Testis (tissue), 3 donors: ENCODE measurements around the gene ATG2A. TPM values are rescaled to one million over a fixed set of nuclear protein-coding genes. Genes with fewer than 3 reads are reported as not detected.
A peak's percentile ranks its signal among the peaks of the same experiment; 100 is the strongest.

Experiments
- DNase-seq: peaks from one replicate; pipeline ENCODE4 v3.0.0-alpha.2; 2019
- H3K27ac ChIP-seq, 2 donors: fragments of 200-600 bp; sonication (generic); one replicate each; pipeline ENCODE4 v1.5.1; 2019
- H3K27me3 ChIP-seq: fragments of 200-600 bp; sonication (generic); one replicate; pipeline ENCODE4 v1.5.1; 2019
- H3K36me3 ChIP-seq: fragments of 200-600 bp; sonication (generic); one replicate; pipeline ENCODE4 v1.5.1; 2017; ENCODE audit warnings: low read depth; ENCODE audit errors: missing control alignments
- H3K4me1 ChIP-seq: fragments of 200-600 bp; sonication (generic); one replicate; pipeline ENCODE4 v1.5.1; 2019
- H3K4me3 ChIP-seq, 2 donors: fragments of 200-600 bp; sonication (generic); one replicate each; pipeline ENCODE4 v1.5.1; 2017 to 2019
- H3K9me3 ChIP-seq: fragments of 200-600 bp; sonication (generic); one replicate; pipeline ENCODE4 v1.5.1; 2017
- POLR2A ChIP-seq: fragments of 450-650 bp; IDR thresholded peaks from one replicate; pipeline ENCODE4 v1.6.1; 2017; ENCODE audit warnings: antibody characterized with exemption, mild to moderate bottlenecking, moderate library complexity
- WGBS, 2 donors: methylation state at CpG; one replicate each; pipeline ENCODE4 v1.1.5; 2018; 5-methylcytosine and 5-hydroxymethylcytosine counted together
- intact Hi-C: fragments of 100-400 bp; cut with DNase I; formaldehyde crosslinking; loops from one replicate; pipeline ENCODE4 v1.15.1; 2023; ENCODE audit warnings: low total_unique reads
- polyA plus RNA-seq: library from polyadenylated mRNA; stranded (reverse); fragments of 350-450 nt; fragmentation: Illumina TruSeq; extraction: RNeasy Lipid Tissue Mini Kit (QIAGEN cat#74804); gene quantifications from one replicate; pipeline ENCODE4 v1.2.3, GENCODE V29; 2014; ENCODE audit warnings: low read depth, low replicate concordance; ENCODE audit not compliant: insufficient read depth
- total RNA-seq, 2 donors: library from RNA; depleted of rRNA; stranded (reverse); fragments of >200 nt; gene quantifications; one replicate each; pipeline ENCODE4 v1.2.3, GENCODE V29; 2016
- TF ChIP-seq, protein P1 (sequence below), 3 experiments: fragments of 450-650 bp in 2 of 3; fragments of 200-600 bp in 1 of 3; sonication (generic) in 1 of 3; IDR thresholded peaks; one replicate each; pipeline ENCODE4 v1.5.1; 2016 to 2019; ENCODE audit warnings: antibody characterized with exemption in 3 of 3, mild to moderate bottlenecking in 2 of 3, moderate library complexity in 1 of 3

Gene ATG2A
- total and polyA plus RNA-seq, 3 donors from 2014 or later, result 22.2 to 56.1 (median 51.1) TPM

GRCh38 chr11:64865286-64866172 lies 51.5 kb downstream of the ATG2A start:
- DNase-seq, result no peak
- intact Hi-C loops, result no loop called here
- no peaks in the 10 kb centered on the region for H3K27me3 ChIP-seq
- TF ChIP-seq, protein P1, sequence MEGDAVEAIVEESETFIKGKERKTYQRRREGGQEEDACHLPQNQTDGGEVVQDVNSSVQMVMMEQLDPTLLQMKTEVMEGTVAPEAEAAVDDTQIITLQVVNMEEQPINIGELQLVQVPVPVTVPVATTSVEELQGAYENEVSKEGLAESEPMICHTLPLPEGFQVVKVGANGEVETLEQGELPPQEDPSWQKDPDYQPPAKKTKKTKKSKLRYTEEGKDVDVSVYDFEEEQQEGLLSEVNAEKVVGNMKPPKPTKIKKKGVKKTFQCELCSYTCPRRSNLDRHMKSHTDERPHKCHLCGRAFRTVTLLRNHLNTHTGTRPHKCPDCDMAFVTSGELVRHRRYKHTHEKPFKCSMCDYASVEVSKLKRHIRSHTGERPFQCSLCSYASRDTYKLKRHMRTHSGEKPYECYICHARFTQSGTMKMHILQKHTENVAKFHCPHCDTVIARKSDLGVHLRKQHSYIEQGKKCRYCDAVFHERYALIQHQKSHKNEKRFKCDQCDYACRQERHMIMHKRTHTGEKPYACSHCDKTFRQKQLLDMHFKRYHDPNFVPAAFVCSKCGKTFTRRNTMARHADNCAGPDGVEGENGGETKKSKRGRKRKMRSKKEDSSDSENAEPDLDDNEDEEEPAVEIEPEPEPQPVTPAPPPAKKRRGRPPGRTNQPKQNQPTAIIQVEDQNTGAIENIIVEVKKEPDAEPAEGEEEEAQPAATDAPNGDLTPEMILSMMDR (IDR thresholded peaks at IDR 0.05), result no peak
- peaks cover 56% of the 10 kb centered on the region for H3K4me1 ChIP-seq
- H3K36me3 ChIP-seq, result no peaks in the 10 kb centered on the region
- 72 to 79% methylated on average over 15 of the region's 15 CpGs for WGBS, 2 donors
- no peaks in the 10 kb centered on the region for H3K9me3 ChIP-seq
- peak overlapping the region; percentile 48 to 82 for H3K27ac ChIP-seq
- H3K4me3 ChIP-seq, result no peak overlapping the region

- TF ChIP-seq POLR2A, result no peak
- TF ChIP-seq, protein P1 (IDR thresholded peaks at IDR 0.05), result no peak
- H3K36me3 ChIP-seq, result no peaks in the 10 kb centered on the region
- H3K9me3 ChIP-seq, result no peaks in the 10 kb centered on the region
- peak; percentile 65 for DNase-seq
- no peaks in the 10 kb centered on the region for H3K27me3 ChIP-seq
- WGBS, 2 donors, result 63 to 65% methylated on average over 16 to 18 of the region's 18 CpGs
- H3K4me3 ChIP-seq, result no peak overlapping the region
- peaks cover 47% of the 10 kb centered on the region for H3K4me1 ChIP-seq
- intact Hi-C loops, result no loop called here
- H3K27ac ChIP-seq, result peak overlapping the region; percentile 48 to 82
Observed at GRCh38 chr11:64864473-64865285, 52.3 kb downstream of the ATG2A start.

GRCh38 chr11:64864135-64864472 lies 52.9 kb downstream of the ATG2A start:
- Histone ChIP-seq H3K27me3 (no peaks in the 10 kb centered on the region), H3K36me3 (no peaks in the 10 kb centered on the region), H3K27ac (peak overlapping the region; percentile 48 to 82), H3K4me3 (no peak overlapping the region), H3K9me3 (no peaks in the 10 kb centered on the region), H3K4me1 (peaks cover 41% of the 10 kb centered on the region)
- no peak for TF ChIP-seq POLR2A
- TF ChIP-seq, protein P1 (IDR thresholded peaks at IDR 0.05), result no peak
- no peak for DNase-seq
- intact Hi-C loops, result no loop called here
- WGBS, 2 donors, result 4 to 61% methylated on average over 3 to 9 of the region's 9 CpGs

DNA sequence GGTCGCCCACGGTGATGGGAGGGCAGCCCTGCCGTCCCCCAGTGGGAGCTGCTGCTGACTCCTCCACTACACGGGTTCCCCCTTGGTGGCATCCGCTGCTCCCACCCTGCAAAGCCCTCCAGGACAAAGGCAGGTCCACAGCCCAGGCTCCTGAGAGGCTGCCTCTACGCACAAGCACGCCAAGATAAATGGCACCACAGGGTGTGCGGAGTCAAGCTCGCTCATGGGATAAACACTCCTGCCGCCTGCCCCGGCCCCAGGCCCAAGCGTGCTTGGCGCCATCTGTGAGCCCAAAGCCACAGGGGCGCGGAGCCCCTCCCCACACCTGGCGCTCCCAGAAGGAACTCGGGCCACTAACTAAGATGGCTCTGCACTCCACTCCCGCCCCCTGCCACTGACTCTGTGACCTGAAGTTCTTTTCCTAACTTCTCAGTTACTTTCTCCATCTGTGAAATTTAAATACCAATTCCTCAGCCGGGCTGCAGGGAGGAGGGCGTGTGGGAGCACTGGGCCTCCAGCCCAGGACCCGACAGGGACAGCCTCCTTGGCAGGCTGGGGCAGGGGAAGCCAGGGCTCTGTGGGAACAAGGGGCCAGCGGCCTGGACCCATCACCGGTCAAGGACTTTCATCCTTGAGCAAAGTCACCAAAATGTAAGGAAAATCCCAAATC lies 53.5 kb downstream of the ATG2A start:
- TF ChIP-seq POLR2A, result no peak
- TF ChIP-seq, protein P1 (IDR thresholded peaks at IDR 0.05), result no peak
- Histone ChIP-seq H3K27ac (peak overlapping the region; percentile 55 to 82), H3K27me3 (no peaks in the 10 kb centered on the region), H3K4me1 (peaks cover 37% of the 10 kb centered on the region), H3K9me3 (no peaks in the 10 kb centered on the region), H3K36me3 (no peaks in the 10 kb centered on the region), H3K4me3 (no peak overlapping the region)
- no peak for DNase-seq
- intact Hi-C loops, result no loop called here
- 41 to 48% methylated on average over 14 to 23 of the region's 23 CpGs for WGBS, 2 donors
